Right lobe of liver (tissue), 6 donors: Measurements from ENCODE around the gene EOGT. TPM values are rescaled to one million over a fixed set of nuclear protein-coding genes. Genes with fewer than 3 reads are reported as not detected.

ENCODE experiments used
- ATAC-seq, 4 donors: fragments of 200-7000 bp; cut with Tn5 transposase; one replicate each; pipeline ENCODE4 v1.9.1; 2020; ENCODE audit warnings: mild to moderate bottlenecking in 4 of 4, moderate library complexity in 4 of 4
- DNase-seq, 3 donors: peaks; one replicate each; pipeline ENCODE4 v3.0.0-alpha.2; 2020
- H3K27ac ChIP-seq, 3 donors: fragments of 200-600 bp; one replicate each; pipeline ENCODE4 v1.8.0; 2022
- H3K27me3 ChIP-seq, 2 donors: fragments of 200-600 bp; one replicate each; pipeline ENCODE4 v1.8.0; 2022
- H3K36me3 ChIP-seq, 4 donors: fragments of 200-600 bp; sonication (generic) in 1 of 4; one replicate each; pipeline versions ENCODE4 v1.5.1 to v1.8.0; 2017 to 2022; ENCODE audit warnings: control low read depth in 1 of 4
- H3K4me1 ChIP-seq, 4 donors: fragments of 200-600 bp; sonication (generic) in 1 of 4; one replicate each; pipeline versions ENCODE4 v1.5.1 to v1.8.0; 2017 to 2022; ENCODE audit warnings: control low read depth in 1 of 4
- H3K4me3 ChIP-seq, 3 donors: fragments of 200-600 bp; one replicate each; pipeline ENCODE4 v1.8.0; 2022
- H3K9me3 ChIP-seq, 4 donors: fragments of 200-600 bp; sonication (generic) in 1 of 4; one replicate each; pipeline versions ENCODE4 v1.5.1 to v1.8.0; 2017 to 2022; ENCODE audit warnings: control low read depth in 1 of 4
- POLR2A ChIP-seq: fragments of 450-650 bp; IDR thresholded peaks from one replicate; pipeline ENCODE4 v1.6.1; 2017; ENCODE audit warnings: antibody characterized with exemption, mild to moderate bottlenecking
- WGBS: methylation state at CpG from one replicate; pipeline ENCODE4 v1.1.6; 2018; ENCODE audit warnings: low coverage, low lambda C conversion rate; ENCODE audit not compliant: insufficient coverage; ENCODE audit errors: missing lambda C conversion rate; 5-methylcytosine and 5-hydroxymethylcytosine counted together
- intact Hi-C, 2 donors: fragments of 100-400 bp; cut with DNase I; formaldehyde crosslinking; loops; one replicate each; pipeline versions ENCODE4 v1.11.2 to v1.14.1; 2022
- total RNA-seq, 6 experiments: library from RNA; depleted of rRNA in 2 of 6; stranded (reverse); fragments of >200 nt in 2 of 6; fragmentation: NEBNext Ultra II Directional in 3 of 6; extraction: Animal tissue kit (Norgen Biotek cat#: 25700) in 3 of 6; gene quantifications; one replicate each; pipeline versions ENCODE4 v1.1.0 to v1.2.4, GENCODE V29; 2016 to 2023
- TF ChIP-seq, protein P1 (sequence below), 4 donors: fragments of 200-600 bp in 3 of 4; fragments of 450-650 bp in 1 of 4; IDR thresholded peaks; one replicate each; pipeline versions ENCODE4 v1.5.1 to v1.8.0; 2016 to 2022; ENCODE audit warnings: antibody characterized with exemption in 4 of 4, mild to moderate bottlenecking in 2 of 4
- donor health status: DM: no; HTN: yes; CAD: no.
- donor health status: DM: no; HTN: no; CAD: no.
- donor health status: DM: no; HTN: no; CAD: no.
- donor health status: DM: no; HTN: yes; CAD: no.
- donor health status: DM: no; HTN: yes; CAD: no.

The EOGT gene
- total RNA-seq, 6 experiments from 2014 or later, result 3.4 to 8.7 (median 5.1) TPM

DNA sequence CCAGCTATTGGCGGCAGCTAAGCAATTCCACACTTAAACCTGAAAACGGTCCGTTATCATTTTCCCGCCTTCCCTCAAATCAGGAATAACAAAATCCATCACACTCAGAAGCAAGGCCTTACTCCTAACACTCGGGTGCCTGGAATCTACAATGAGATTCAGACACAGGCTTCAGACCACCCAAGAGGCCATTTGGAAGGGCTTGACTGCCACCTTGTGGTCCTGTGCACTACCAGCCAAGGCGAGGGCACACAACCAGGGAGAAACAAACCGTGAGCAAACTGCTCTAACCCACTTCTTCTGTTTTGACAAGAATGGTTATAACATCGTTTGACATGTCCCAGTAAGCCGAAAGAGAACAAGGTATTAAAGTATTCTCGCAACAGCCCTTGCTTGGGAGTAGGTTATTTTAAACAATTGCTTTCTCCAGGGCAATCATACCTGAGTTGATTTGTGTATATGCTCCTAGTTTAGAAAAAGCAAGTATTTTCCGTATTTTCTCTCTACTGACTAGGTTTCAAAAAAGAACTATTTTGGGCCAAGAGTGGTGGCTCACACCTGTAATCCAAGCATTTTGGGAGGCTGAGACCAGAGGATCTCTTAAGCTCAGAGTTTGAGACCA is 41.0 kb downstream of the EOGT start:
- ATAC-seq (peak; percentile 76 to 88 (median 84)), DNase-seq (peak in 2 of 3 donors; percentile 51 to 59)
- Histone ChIP-seq H3K27ac (no peak overlapping the region), H3K4me1 (no peaks in the 10 kb centered on the region), H3K9me3 (no peaks in the 10 kb centered on the region), H3K27me3 (no peaks in the 10 kb centered on the region), H3K4me3 (no peak overlapping the region), H3K36me3 (peaks cover 0 to 8% (median 0%) of the 10 kb centered on the region in 4 donors)
- WGBS, result 31% methylated on average over 11 of the region's 11 CpGs
- TF ChIP-seq, protein P1, sequence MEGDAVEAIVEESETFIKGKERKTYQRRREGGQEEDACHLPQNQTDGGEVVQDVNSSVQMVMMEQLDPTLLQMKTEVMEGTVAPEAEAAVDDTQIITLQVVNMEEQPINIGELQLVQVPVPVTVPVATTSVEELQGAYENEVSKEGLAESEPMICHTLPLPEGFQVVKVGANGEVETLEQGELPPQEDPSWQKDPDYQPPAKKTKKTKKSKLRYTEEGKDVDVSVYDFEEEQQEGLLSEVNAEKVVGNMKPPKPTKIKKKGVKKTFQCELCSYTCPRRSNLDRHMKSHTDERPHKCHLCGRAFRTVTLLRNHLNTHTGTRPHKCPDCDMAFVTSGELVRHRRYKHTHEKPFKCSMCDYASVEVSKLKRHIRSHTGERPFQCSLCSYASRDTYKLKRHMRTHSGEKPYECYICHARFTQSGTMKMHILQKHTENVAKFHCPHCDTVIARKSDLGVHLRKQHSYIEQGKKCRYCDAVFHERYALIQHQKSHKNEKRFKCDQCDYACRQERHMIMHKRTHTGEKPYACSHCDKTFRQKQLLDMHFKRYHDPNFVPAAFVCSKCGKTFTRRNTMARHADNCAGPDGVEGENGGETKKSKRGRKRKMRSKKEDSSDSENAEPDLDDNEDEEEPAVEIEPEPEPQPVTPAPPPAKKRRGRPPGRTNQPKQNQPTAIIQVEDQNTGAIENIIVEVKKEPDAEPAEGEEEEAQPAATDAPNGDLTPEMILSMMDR (IDR thresholded peaks at IDR 0.05), result peak; percentile 54 to 78 (median 64)
- no peak for TF ChIP-seq POLR2A
- intact Hi-C loops, result no loop called here

DNA sequence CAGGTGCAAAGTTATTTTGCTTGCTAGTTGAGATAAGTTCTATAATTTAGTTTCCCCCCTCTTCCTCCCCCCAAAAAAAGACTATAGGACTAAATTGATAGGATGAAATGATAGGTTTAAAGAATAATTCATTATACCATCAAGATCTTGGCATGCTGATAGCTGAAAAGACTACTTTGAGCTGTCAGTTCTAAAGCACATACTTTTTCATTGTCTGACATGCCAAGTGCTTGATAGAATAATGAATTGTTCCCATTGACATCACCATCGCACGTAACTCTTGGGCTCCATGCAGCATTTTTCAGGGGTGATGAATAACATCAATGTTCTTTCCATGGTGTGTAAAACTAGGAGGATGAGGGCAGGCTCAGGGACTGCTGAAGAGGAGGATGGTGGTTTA is 48.8 kb downstream of the EOGT start:
- no peak for DNase-seq
- intact Hi-C loops, result no loop called here
- H3K27ac ChIP-seq, result no peak overlapping the region
- H3K4me1 ChIP-seq, result no peaks in the 10 kb centered on the region
- H3K27me3 ChIP-seq, result no peaks in the 10 kb centered on the region
- H3K36me3 ChIP-seq, result no peaks in the 10 kb centered on the region
- no peak for ATAC-seq
- H3K4me3 ChIP-seq, result no peak overlapping the region
- WGBS, result 91% methylated on average over 2 of the region's 2 CpGs
- no peak for TF ChIP-seq POLR2A
- TF ChIP-seq, protein P1 (IDR thresholded peaks at IDR 0.05), result no peak
- H3K9me3 ChIP-seq, result no peaks in the 10 kb centered on the region

DNA sequence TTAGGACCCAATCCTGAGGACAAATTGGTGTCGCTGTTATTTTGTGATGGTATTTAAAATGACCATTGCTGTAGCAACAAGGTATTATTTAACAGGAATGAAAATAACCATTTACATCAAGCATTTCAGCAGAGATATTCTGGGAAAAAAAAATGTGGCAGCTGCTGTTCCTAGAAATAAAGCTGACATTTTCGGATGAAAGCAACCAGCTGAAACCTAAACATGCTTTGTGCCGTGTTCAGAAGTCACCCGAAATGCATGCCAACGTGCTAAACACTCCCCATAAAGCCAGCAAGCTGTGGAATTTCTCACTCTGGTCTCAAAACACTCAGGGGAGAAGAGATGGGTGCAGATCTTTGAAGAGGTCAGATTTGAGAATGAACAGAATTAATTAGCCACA is 49.6 kb downstream of the EOGT start:
- no peak for DNase-seq
- WGBS, result 33% methylated on average over 5 of the region's 5 CpGs
- no peaks in the 10 kb centered on the region for H3K27me3 ChIP-seq

DNA sequence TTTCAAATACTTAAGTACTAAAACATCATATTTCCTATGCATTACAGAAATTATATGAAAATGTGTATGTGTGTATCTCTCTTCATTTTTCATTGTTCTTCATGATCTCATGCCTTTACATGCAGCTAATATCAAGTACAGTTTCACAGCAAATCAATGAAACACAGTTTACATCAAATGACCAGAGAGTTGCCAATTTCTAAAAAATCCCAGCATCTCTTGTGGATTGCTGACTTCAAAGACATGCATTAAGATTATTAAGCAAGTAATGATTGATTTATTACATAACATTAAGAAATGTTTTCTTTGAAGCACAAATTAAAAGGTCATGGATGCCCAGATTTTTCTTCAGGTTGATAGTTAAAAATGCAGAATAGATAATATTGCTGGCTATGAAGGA is 50.1 kb downstream of the EOGT start:
- ATAC-seq (no peak), DNase-seq (no peak)
- H3K9me3 ChIP-seq, result no peaks in the 10 kb centered on the region
- intact Hi-C loops, result no loop called here
- H3K4me3 ChIP-seq, result no peak overlapping the region
- TF ChIP-seq POLR2A, result no peak
- TF ChIP-seq, protein P1 (IDR thresholded peaks at IDR 0.05), result no peak
- H3K4me1 ChIP-seq, result no peaks in the 10 kb centered on the region
- no peaks in the 10 kb centered on the region for H3K36me3 ChIP-seq
- no peaks in the 10 kb centered on the region for H3K27me3 ChIP-seq
- H3K27ac ChIP-seq, result no peak overlapping the region

More for the DNA sequence above, 49.6 kb downstream of the EOGT start:
- intact Hi-C loops, result no loop called here
- Histone ChIP-seq H3K36me3 (no peaks in the 10 kb centered on the region), H3K27ac (no peak overlapping the region), H3K9me3 (no peaks in the 10 kb centered on the region), H3K4me1 (no peaks in the 10 kb centered on the region), H3K4me3 (no peak overlapping the region)
- TF ChIP-seq POLR2A, result no peak
- TF ChIP-seq, protein P1 (IDR thresholded peaks at IDR 0.05), result no peak
- no peak for ATAC-seq

DNA sequence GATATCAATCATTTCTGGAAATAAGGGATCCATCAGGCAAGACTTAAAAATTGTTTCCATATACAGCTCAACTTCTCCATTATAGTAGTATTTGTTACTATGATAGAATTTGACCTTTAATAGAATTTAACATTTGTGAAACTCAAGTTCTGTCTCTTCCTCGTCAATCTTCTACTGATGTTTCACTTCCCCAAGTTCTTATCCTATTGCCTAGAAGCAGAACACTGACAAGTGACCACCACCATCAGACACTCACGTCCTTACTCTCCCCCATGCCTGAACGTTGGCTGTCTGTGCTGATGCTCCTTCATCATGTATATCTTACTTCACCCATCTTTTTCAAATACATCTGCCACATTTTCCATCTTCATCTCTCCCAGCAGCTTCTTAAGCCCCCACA is 54.6 kb downstream of the EOGT start:
- 42% methylated on average over 3 of the region's 3 CpGs for WGBS
- no peak overlapping the region for H3K27ac ChIP-seq
- ATAC-seq, result peak in 1 of 4 donors; percentile 19

More for the DNA sequence above, 54.6 kb downstream of the EOGT start:
- H3K4me3 ChIP-seq, result no peak overlapping the region
- no peaks in the 10 kb centered on the region for H3K4me1 ChIP-seq
- H3K9me3 ChIP-seq, result no peaks in the 10 kb centered on the region
- intact Hi-C loops, result no loop called here
- no peak for DNase-seq
- TF ChIP-seq, protein P1 (IDR thresholded peaks at IDR 0.05), result no peak
- no peak for TF ChIP-seq POLR2A
- H3K27me3 ChIP-seq, result no peaks in the 10 kb centered on the region
- no peaks in the 10 kb centered on the region for H3K36me3 ChIP-seq
